K562 (cell line): ENCODE data around the gene ITPR1. TPM values are rescaled to one million over a fixed set of nuclear protein-coding genes. Genes with fewer than 3 reads are reported as not detected.

Experiments used
- ARID1B ChIP-seq: fragments of 450-650 bp; IDR thresholded peaks from 2 replicates; pipeline ENCODE4 v1.6.1; 2016; ENCODE audit warnings: antibody characterized with exemption, mild to moderate bottlenecking, inconsistent platforms
- CEBPG ChIP-seq, 3 experiments: fragments of 200-800 bp in 1 of 3; sonication (Bioruptor generic) in 1 of 3; sonication (generic) in 1 of 3; formaldehyde crosslinking in 1 of 3; IDR thresholded peaks in 2 of 3; conservative IDR thresholded peaks in 1 of 3; 2 replicates each; pipeline versions ENCODE4 v1.6.1 to v1.8.0; 2016 to 2022; ENCODE audit warnings: missing compliant biosample characterization in 2 of 3, missing genetic modification characterization in 2 of 3, mild to moderate bottlenecking in 1 of 3, missing genetic modification reagents in 1 of 3
- ETS2 ChIP-seq: IDR thresholded peaks from 2 replicates; pipeline ENCODE4 v1.6.1; 2016; ENCODE audit warnings: borderline replicate concordance, missing genetic modification characterization, mild to moderate bottlenecking, moderate library complexity, missing compliant biosample characterization; ENCODE audit not compliant: poor library complexity, severe bottlenecking
- ETV1 ChIP-seq: fragments of 450-650 bp; conservative IDR thresholded peaks from 2 replicates; pipeline ENCODE4 v1.6.1; 2016; ENCODE audit warnings: missing genetic modification characterization, control low read depth, low read depth, missing compliant biosample characterization
- FOXA1 ChIP-seq: fragments of 450-650 bp; IDR thresholded peaks from 2 replicates; pipeline ENCODE4 v1.6.1; 2016; ENCODE audit warnings: mild to moderate bottlenecking, borderline replicate concordance
- NCOA2 ChIP-seq, 2 experiments: fragments of 450-650 bp; IDR thresholded peaks; 2 replicates each; pipeline ENCODE4 v1.6.1; 2018; ENCODE audit warnings: mild to moderate bottlenecking in 2 of 2, moderate library complexity in 1 of 2; ENCODE audit not compliant: partially characterized antibody in 2 of 2
- NR2C2 ChIP-seq, 2 experiments: fragments of 200-800 bp in 1 of 2; sonication (Bioruptor generic) in 1 of 2; sonication (generic) in 1 of 2; formaldehyde crosslinking in 1 of 2; IDR thresholded peaks; 2 replicates each; pipeline versions ENCODE4 v1.6.1 to v1.8.0; 2016 to 2022; ENCODE audit warnings: mild to moderate bottlenecking in 1 of 2, missing compliant biosample characterization in 1 of 2, missing genetic modification characterization in 1 of 2, missing genetic modification reagents in 1 of 2
- POLR2G ChIP-seq: fragments of 200-400 bp; formaldehyde crosslinking; IDR thresholded peaks from 2 replicates; pipeline ENCODE4 v1.6.1; 2017; ENCODE audit warnings: low read depth, mild to moderate bottlenecking, antibody characterized with exemption, low read length, moderate library complexity
- PREB ChIP-seq: sonication (generic); formaldehyde crosslinking; IDR thresholded peaks from 2 replicates; pipeline ENCODE4 v1.8.1; 2023; ENCODE audit warnings: mild to moderate bottlenecking, missing genetic modification reagents
- PURB ChIP-seq: sonication (generic); formaldehyde crosslinking; IDR thresholded peaks from 2 replicates; pipeline ENCODE4 v1.9.0; 2021; ENCODE audit warnings: low read depth, mild to moderate bottlenecking, missing genetic modification reagents
- RAD21 ChIP-seq, 2 experiments: fragments of 250-450 bp in 1 of 2; fragments of 450-650 bp in 1 of 2; sonication (Bioruptor Pico) in 1 of 2; formaldehyde crosslinking in 1 of 2; IDR thresholded peaks in 1 of 2; conservative IDR thresholded peaks in 1 of 2; 2 replicates each; pipeline versions ENCODE4 v1.4.0 to v1.8.0; 2020 to 2022; ENCODE audit warnings: mild to moderate bottlenecking in 2 of 2, moderate library complexity in 1 of 2
- SLC30A9 ChIP-seq: fragments of 250-450 bp; sonication (Bioruptor Pico); IDR thresholded peaks from 2 replicates; pipeline ENCODE4 v1.8.0; 2022; ENCODE audit warnings: mild to moderate bottlenecking, moderate library complexity
- SMAD2 ChIP-seq: fragments of 150-350 bp; IDR thresholded peaks from 2 replicates; pipeline ENCODE4 v1.6.1; 2014; ENCODE audit warnings: low read depth, mild to moderate bottlenecking, low read length
- SOX6 ChIP-seq: fragments of 450-650 bp; IDR thresholded peaks from 2 replicates; pipeline ENCODE4 v1.6.1; 2014; ENCODE audit warnings: mild to moderate bottlenecking
- STAG1 ChIP-seq: sonication (generic); formaldehyde crosslinking; IDR thresholded peaks from 2 replicates; pipeline ENCODE4 v1.5.0; 2020; ENCODE audit warnings: missing genetic modification reagents, borderline replicate concordance
- STAT5B ChIP-seq: fragments of 250-450 bp; sonication (Bioruptor Pico); IDR thresholded peaks from 2 replicates; pipeline ENCODE4 v1.8.0; 2021; ENCODE audit warnings: mild to moderate bottlenecking, inconsistent platforms
- TOE1 ChIP-seq, 2 experiments: fragments of 450-650 bp in 1 of 2; sonication (generic) in 1 of 2; formaldehyde crosslinking in 1 of 2; IDR thresholded peaks; 2 replicates each; pipeline versions ENCODE4 v1.7.1 to v1.8.0; 2016 to 2022; ENCODE audit warnings: borderline replicate concordance in 2 of 2, mild to moderate bottlenecking in 2 of 2, antibody characterized with exemption in 1 of 2, inconsistent platforms in 1 of 2, low read depth in 1 of 2, missing genetic modification reagents in 1 of 2, moderate library complexity in 1 of 2
- ZNF174 ChIP-seq: fragments of 250-450 bp; sonication (Bioruptor Pico); IDR thresholded peaks from 2 replicates; pipeline ENCODE4 v1.4.0; 2020; ENCODE audit warnings: mild to moderate bottlenecking
- ZNF586 ChIP-seq: fragments of 450-650 bp; formaldehyde crosslinking; conservative IDR thresholded peaks from 2 replicates; pipeline ENCODE4 v1.4.0; 2020; ENCODE audit warnings: mild to moderate bottlenecking, moderate library complexity
- ZNF778 ChIP-seq: fragments of 450-650 bp; formaldehyde crosslinking; IDR thresholded peaks from 2 replicates; pipeline ENCODE4 v1.4.0; 2020; ENCODE audit warnings: mild to moderate bottlenecking, moderate library complexity
- polyA plus RNA-seq, 8 experiments: library from polyadenylated mRNA; depleted of rRNA in 4 of 8; stranded (reverse) in 5 of 8; unstranded in 3 of 8; fragments of >200 nt; fragmentation: Nextera tagmentation in 2 of 8; fragmentation: Illumina TruSeq in 1 of 8; extraction: Ambion mirVana in 2 of 8; extraction: Trizol in 1 of 8; gene quantifications; 2 replicates each; pipeline versions ENCODE4 v1.2.1 to v1.2.3, GENCODE V29; 2011 to 2014; ENCODE audit warnings: inconsistent platforms in 1 of 8, missing spikeins in 1 of 8
- total RNA-seq, 7 experiments: library from RNA; depleted of rRNA in 6 of 7; stranded (reverse); fragments of >200 nt in 6 of 7; fragmentation: Illumina TruSeq in 2 of 7; extraction: Trizol in 2 of 7; gene quantifications; 2 replicates each; pipeline versions ENCODE4 v1.2.1 to v1.2.3, GENCODE V29; 2011 to 2021; ENCODE audit warnings: low replicate concordance in 1 of 7
- TF ChIP-seq, protein P1 (sequence below): fragments of 450-650 bp; formaldehyde crosslinking; IDR thresholded peaks from 2 replicates; pipeline ENCODE4 v1.4.0; 2020; ENCODE audit warnings: mild to moderate bottlenecking, moderate library complexity
- TF ChIP-seq, protein P2 (sequence below): fragments of 450-650 bp; formaldehyde crosslinking; IDR thresholded peaks from 2 replicates; pipeline ENCODE4 v1.4.0; 2020; ENCODE audit warnings: mild to moderate bottlenecking

ITPR1 gene
- total and polyA plus RNA-seq, 9 of the 15 experiments (the other 6 are each of a cell fraction or from before 2014, with no cell fraction given): 22.4 to 40.0 (median 27.4) TPM

DNA sequence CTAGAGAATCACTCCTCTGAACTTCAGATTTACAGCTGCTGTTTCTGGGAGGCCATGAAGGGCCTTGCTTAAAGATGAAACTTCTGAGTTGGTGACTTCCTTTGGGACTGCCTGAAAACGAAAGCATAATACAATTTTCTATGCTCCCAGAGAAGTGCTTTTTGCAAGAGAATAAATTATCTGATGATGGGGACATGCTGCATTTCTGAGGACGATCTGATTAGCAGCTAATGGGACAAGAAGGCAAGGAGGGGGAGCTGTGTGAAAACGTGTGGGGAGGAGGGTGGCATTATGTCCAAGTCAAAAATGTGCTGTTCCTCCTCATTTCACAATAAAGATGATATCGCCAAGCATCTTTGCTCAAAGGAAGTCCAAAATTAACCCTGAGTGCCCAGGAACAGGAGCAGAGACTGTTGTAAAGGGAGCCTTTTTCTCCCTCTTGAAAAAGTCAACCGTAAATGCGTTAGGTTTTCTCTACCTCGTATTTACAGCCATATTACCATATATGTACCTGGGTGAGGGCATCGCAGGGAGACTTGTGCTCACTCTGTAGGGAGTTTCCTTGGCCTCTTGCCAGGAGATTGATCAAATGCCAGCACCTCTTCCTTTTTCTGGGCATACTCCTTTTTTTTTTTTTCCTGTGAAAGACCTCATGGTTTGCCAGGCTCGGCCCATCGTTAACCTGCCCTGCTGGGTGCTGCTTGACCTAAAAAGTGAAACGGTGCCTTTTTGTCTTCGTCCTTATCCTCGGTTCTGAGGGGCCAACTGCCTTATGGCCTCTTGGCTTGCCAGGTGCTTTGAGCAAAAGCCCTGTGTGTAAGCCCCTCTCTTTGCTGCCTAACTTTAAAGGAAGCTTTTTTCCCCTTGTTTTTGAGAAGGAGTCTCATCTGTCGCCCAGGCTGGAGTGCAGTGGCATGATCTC is 11.5 kb downstream of the ITPR1 start (continued):
- no peak for TF ChIP-seq ETS2 (tag)
- TF ChIP-seq CEBPG (CRISPR knock-in tag; IDR thresholded peaks at IDR 0.05): no peak
- TF ChIP-seq CEBPG (tag; conservative IDR thresholded peaks at IDR 0.05 in 1 of 2, IDR thresholded peaks at IDR 0.05 in 1 of 2): 0 out of 4 replicates have a peak, but pooled peaks of 1 of the 2 experiments have one; percentile 43
- TF ChIP-seq STAT5B (CRISPR knock-in tag): no peak
- no peak for TF ChIP-seq ZNF586 (CRISPR knock-in tag)
- no peak for TF ChIP-seq STAG1 (CRISPR knock-in tag)
- TF ChIP-seq SOX6: peak; percentile 58; the same call in 1 of the 2 replicates
- no peak for TF ChIP-seq ZNF778
- TF ChIP-seq PREB (CRISPR knock-in tag): no peak
- TF ChIP-seq ETV1: no peak
- TF ChIP-seq NCOA2 (IDR thresholded peaks at IDR 0.05; ENCODE audit: partially characterized antibody in 2 of 2): no peak
- TF ChIP-seq ARID1B: no peak
- TF ChIP-seq FOXA1: no peak
- no peak for TF ChIP-seq ZNF174 (CRISPR knock-in tag)
- TF ChIP-seq POLR2G: no peak
- TF ChIP-seq SLC30A9 (CRISPR knock-in tag): no peak
- no peak; the same call in 1 of the 2 replicates for TF ChIP-seq NR2C2 (CRISPR knock-in tag; IDR thresholded peaks at IDR 0.05)
- no peak for TF ChIP-seq NR2C2 (tag; IDR thresholded peaks at IDR 0.05)
- TF ChIP-seq RAD21 (CRISPR knock-in tag; conservative IDR thresholded peaks at IDR 0.05 in 1 of 2, IDR thresholded peaks at IDR 0.05 in 1 of 2): 0 out of 4 replicates have a peak, but pooled peaks of 1 of the 2 experiments have one; percentile 11
- TF ChIP-seq PURB (CRISPR knock-in tag): no peak
- TF ChIP-seq SMAD2: no peak
- no peak for TF ChIP-seq TOE1 (IDR thresholded peaks at IDR 0.05; ENCODE audit: borderline replicate concordance)
- no peak for TF ChIP-seq TOE1 (CRISPR knock-in tag; IDR thresholded peaks at IDR 0.05; ENCODE audit: borderline replicate concordance, low read depth)
- TF ChIP-seq, protein P1, sequence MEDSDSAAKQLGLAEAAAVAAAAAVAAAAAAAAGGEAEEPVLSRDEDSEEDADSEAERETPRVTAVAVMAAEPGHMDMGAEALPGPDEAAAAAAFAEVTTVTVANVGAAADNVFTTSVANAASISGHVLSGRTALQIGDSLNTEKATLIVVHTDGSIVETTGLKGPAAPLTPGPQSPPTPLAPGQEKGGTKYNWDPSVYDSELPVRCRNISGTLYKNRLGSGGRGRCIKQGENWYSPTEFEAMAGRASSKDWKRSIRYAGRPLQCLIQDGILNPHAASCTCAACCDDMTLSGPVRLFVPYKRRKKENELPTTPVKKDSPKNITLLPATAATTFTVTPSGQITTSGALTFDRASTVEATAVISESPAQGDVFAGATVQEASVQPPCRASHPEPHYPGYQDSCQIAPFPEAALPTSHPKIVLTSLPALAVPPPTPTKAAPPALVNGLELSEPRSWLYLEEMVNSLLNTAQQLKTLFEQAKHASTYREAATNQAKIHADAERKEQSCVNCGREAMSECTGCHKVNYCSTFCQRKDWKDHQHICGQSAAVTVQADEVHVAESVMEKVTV (CRISPR knock-in tag): no peak
- TF ChIP-seq, protein P2, sequence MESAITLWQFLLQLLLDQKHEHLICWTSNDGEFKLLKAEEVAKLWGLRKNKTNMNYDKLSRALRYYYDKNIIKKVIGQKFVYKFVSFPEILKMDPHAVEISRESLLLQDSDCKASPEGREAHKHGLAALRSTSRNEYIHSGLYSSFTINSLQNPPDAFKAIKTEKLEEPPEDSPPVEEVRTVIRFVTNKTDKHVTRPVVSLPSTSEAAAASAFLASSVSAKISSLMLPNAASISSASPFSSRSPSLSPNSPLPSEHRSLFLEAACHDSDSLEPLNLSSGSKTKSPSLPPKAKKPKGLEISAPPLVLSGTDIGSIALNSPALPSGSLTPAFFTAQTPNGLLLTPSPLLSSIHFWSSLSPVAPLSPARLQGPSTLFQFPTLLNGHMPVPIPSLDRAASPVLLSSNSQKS (CRISPR knock-in tag): no peak
